ENCODE results near the gene CPXM2.

CPXM2 gene

GRCh38 chr10:123855008-123855684, 36.5 kb downstream of the CPXM2 start:
- H3K79me2 ChIP-seq (ENCODE audit: insufficient read depth, low read depth), result no peaks in the 10 kb centered on the region
- H3K4me1 ChIP-seq (ENCODE audit: low read depth, poor library complexity, severe bottlenecking), result peaks cover 64% of the 10 kb centered on the region
- no peak overlapping the region for H3K4me2 ChIP-seq
- TF ChIP-seq, protein P1, sequence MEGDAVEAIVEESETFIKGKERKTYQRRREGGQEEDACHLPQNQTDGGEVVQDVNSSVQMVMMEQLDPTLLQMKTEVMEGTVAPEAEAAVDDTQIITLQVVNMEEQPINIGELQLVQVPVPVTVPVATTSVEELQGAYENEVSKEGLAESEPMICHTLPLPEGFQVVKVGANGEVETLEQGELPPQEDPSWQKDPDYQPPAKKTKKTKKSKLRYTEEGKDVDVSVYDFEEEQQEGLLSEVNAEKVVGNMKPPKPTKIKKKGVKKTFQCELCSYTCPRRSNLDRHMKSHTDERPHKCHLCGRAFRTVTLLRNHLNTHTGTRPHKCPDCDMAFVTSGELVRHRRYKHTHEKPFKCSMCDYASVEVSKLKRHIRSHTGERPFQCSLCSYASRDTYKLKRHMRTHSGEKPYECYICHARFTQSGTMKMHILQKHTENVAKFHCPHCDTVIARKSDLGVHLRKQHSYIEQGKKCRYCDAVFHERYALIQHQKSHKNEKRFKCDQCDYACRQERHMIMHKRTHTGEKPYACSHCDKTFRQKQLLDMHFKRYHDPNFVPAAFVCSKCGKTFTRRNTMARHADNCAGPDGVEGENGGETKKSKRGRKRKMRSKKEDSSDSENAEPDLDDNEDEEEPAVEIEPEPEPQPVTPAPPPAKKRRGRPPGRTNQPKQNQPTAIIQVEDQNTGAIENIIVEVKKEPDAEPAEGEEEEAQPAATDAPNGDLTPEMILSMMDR (conservative IDR thresholded peaks at IDR 0.05; ENCODE audit: low read depth, low read length), result no peak
- no peaks in the 10 kb centered on the region for H3K27me3 ChIP-seq (ENCODE audit: insufficient read depth, low read depth)
- no peak overlapping the region for H3K27ac ChIP-seq
- H2AFZ ChIP-seq (ENCODE audit: low read depth), result no peak overlapping the region
- no peaks in the 10 kb centered on the region for H3K36me3 ChIP-seq (ENCODE audit: insufficient read depth)
- no peak overlapping the region for H3K4me3 ChIP-seq (IDR thresholded peaks at IDR 0.05; ENCODE audit: insufficient read depth, low read depth, low read length)
- H4K20me1 ChIP-seq (ENCODE audit: insufficient read depth), result no peaks in the 10 kb centered on the region
- no peak overlapping the region for H3K9ac ChIP-seq

- H3K4me2 ChIP-seq, result no peak overlapping the region
- no peak overlapping the region for H3K4me3 ChIP-seq (IDR thresholded peaks at IDR 0.05; ENCODE audit: insufficient read depth, low read depth, low read length)
- H3K27ac ChIP-seq, result no peak overlapping the region
- TF ChIP-seq, protein P1 (conservative IDR thresholded peaks at IDR 0.05; ENCODE audit: low read depth, low read length), result no peak
- no peaks in the 10 kb centered on the region for H3K79me2 ChIP-seq (ENCODE audit: insufficient read depth, low read depth)
- peaks cover 64% of the 10 kb centered on the region for H3K4me1 ChIP-seq (ENCODE audit: low read depth, poor library complexity, severe bottlenecking)
- no peaks in the 10 kb centered on the region for H3K27me3 ChIP-seq (ENCODE audit: insufficient read depth, low read depth)
- H3K9ac ChIP-seq, result no peak overlapping the region
- H3K36me3 ChIP-seq (ENCODE audit: insufficient read depth), result no peaks in the 10 kb centered on the region
- no peak overlapping the region for H2AFZ ChIP-seq (ENCODE audit: low read depth)
- H4K20me1 ChIP-seq (ENCODE audit: insufficient read depth), result no peaks in the 10 kb centered on the region
Observed at GRCh38 chr10:123854498-123854897, 37.1 kb downstream of the CPXM2 start.

- Histone ChIP-seq H3K27me3 (ENCODE audit: insufficient read depth, low read depth) (no peaks in the 10 kb centered on the region), H3K79me2 (ENCODE audit: insufficient read depth, low read depth) (no peaks in the 10 kb centered on the region), H2AFZ (ENCODE audit: low read depth) (no peak overlapping the region), H3K4me1 (ENCODE audit: low read depth, poor library complexity, severe bottlenecking) (peaks cover 61% of the 10 kb centered on the region), H3K4me2 (no peak overlapping the region), H3K9ac (no peak overlapping the region), H3K4me3 (IDR thresholded peaks at IDR 0.05; ENCODE audit: insufficient read depth, low read depth, low read length) (no peak overlapping the region), H4K20me1 (ENCODE audit: insufficient read depth) (no peaks in the 10 kb centered on the region), H3K27ac (no peak overlapping the region), H3K36me3 (ENCODE audit: insufficient read depth) (no peaks in the 10 kb centered on the region)
- TF ChIP-seq, protein P1 (conservative IDR thresholded peaks at IDR 0.05; ENCODE audit: low read depth, low read length), result no peak
Observed at GRCh38 chr10:123854003-123854402, 37.6 kb downstream of the CPXM2 start.

GRCh38 chr10:123852411-123852951, 39.1 kb downstream of the CPXM2 start:
- no peak overlapping the region for H3K4me3 ChIP-seq (IDR thresholded peaks at IDR 0.05; ENCODE audit: insufficient read depth, low read depth, low read length)
- no peak overlapping the region for H3K4me2 ChIP-seq
- H4K20me1 ChIP-seq (ENCODE audit: insufficient read depth), result no peaks in the 10 kb centered on the region
- H2AFZ ChIP-seq (ENCODE audit: low read depth), result no peak overlapping the region
- H3K9ac ChIP-seq, result no peak overlapping the region
- H3K27ac ChIP-seq, result no peak overlapping the region
- H3K36me3 ChIP-seq (ENCODE audit: insufficient read depth), result no peaks in the 10 kb centered on the region
- TF ChIP-seq, protein P1 (conservative IDR thresholded peaks at IDR 0.05; ENCODE audit: low read depth, low read length), result no peak
- H3K27me3 ChIP-seq (ENCODE audit: insufficient read depth, low read depth), result no peaks in the 10 kb centered on the region
- H3K79me2 ChIP-seq (ENCODE audit: insufficient read depth, low read depth), result no peaks in the 10 kb centered on the region
- H3K4me1 ChIP-seq (ENCODE audit: low read depth, poor library complexity, severe bottlenecking), result peaks cover 60% of the 10 kb centered on the region

All from KMS-11 (cell line).